Measurements from ENCODE around the gene PTGS2.
"Not testable (repeated sequence)": the region's sequence is repeated elsewhere in the genome, so short reads cannot be mapped to it uniquely, and the experiment has no call there.

PTGS2 gene

GRCh38 chr1:186672596-186672995 is 7.6 kb downstream of the PTGS2 start:
- Histone ChIP-seq H3K27ac (ENCODE audit: low read depth, low read length) (no peak overlapping the region), H3K56ac (ENCODE audit: low read length) (no peak overlapping the region), H3K4me2 (ENCODE audit: low read length) (no peak overlapping the region), H3K4me3 (ENCODE audit: low read length) (no peak overlapping the region), H3K18ac (ENCODE audit: low read length) (no peak overlapping the region), H3K9ac (ENCODE audit: low read length) (no peak overlapping the region), H3K79me2 (ENCODE audit: control insufficient read depth, insufficient read depth, low read length) (no peaks in the 10 kb centered on the region), H3K79me1 (ENCODE audit: low read length) (no peaks in the 10 kb centered on the region), H4K5ac (ENCODE audit: low read length) (no peak overlapping the region), H2AK5ac (ENCODE audit: low read length) (no peak overlapping the region), H3K36me3 (ENCODE audit: control insufficient read depth, insufficient read depth, low read length) (no peaks in the 10 kb centered on the region), H3K23ac (ENCODE audit: low read length) (no peak overlapping the region), H4K8ac (ENCODE audit: low read depth, low read length) (no peak overlapping the region), H2BK5ac (ENCODE audit: low read length) (no peak overlapping the region), H2BK120ac (ENCODE audit: low read depth, low read length) (no peak overlapping the region), H3K27me3 (ENCODE audit: insufficient read depth, low read length, poor library complexity) (no peaks in the 10 kb centered on the region), H3K4ac (ENCODE audit: low read depth, low read length) (no peak overlapping the region), H3K4me1 (ENCODE audit: control insufficient read depth, low read depth, low read length) (no peaks in the 10 kb centered on the region), H2BK15ac (replicated peaks; ENCODE audit: low read depth) (no peak overlapping the region)
- no CpG with 5 or more reads among the region's 3 CpGs for WGBS (ENCODE audit: extremely low coverage, insufficient coverage, low lambda C conversion rate)
- DNase-seq, result no peak

- H2AK5ac ChIP-seq (ENCODE audit: low read length), result no peak overlapping the region
- H4K5ac ChIP-seq (ENCODE audit: low read length), result no peak overlapping the region
- no peak overlapping the region for H3K4ac ChIP-seq (ENCODE audit: low read depth, low read length)
- no peak overlapping the region for H2BK15ac ChIP-seq (replicated peaks; ENCODE audit: low read depth)
- no peak overlapping the region for H3K18ac ChIP-seq (ENCODE audit: low read length)
- DNase-seq, result no peak
- no peaks in the 10 kb centered on the region for H3K79me1 ChIP-seq (ENCODE audit: low read length)
- no peak overlapping the region for H2BK120ac ChIP-seq (ENCODE audit: low read depth, low read length)
- no peaks in the 10 kb centered on the region for H3K36me3 ChIP-seq (ENCODE audit: control insufficient read depth, insufficient read depth, low read length)
- 100% methylated on average over 1 of the region's 2 CpGs for WGBS (ENCODE audit: extremely low coverage, insufficient coverage, low lambda C conversion rate)
- H3K56ac ChIP-seq (ENCODE audit: low read length), result no peak overlapping the region
- H3K4me1 ChIP-seq (ENCODE audit: control insufficient read depth, low read depth, low read length), result no peaks in the 10 kb centered on the region
- H3K79me2 ChIP-seq (ENCODE audit: control insufficient read depth, insufficient read depth, low read length), result no peaks in the 10 kb centered on the region
- no peak overlapping the region for H4K8ac ChIP-seq (ENCODE audit: low read depth, low read length)
- no peak overlapping the region for H3K4me2 ChIP-seq (ENCODE audit: low read length)
- H2BK5ac ChIP-seq (ENCODE audit: low read length), result no peak overlapping the region
- H3K23ac ChIP-seq (ENCODE audit: low read length), result no peak overlapping the region
- no peak overlapping the region for H3K4me3 ChIP-seq (ENCODE audit: low read length)
- H3K27me3 ChIP-seq (ENCODE audit: insufficient read depth, low read length, poor library complexity), result no peaks in the 10 kb centered on the region
- no peak overlapping the region for H3K27ac ChIP-seq (ENCODE audit: low read depth, low read length)
- no peak overlapping the region for H3K9ac ChIP-seq (ENCODE audit: low read length)
Measured at GRCh38 chr1:186672131-186672530, 8.1 kb downstream of the PTGS2 start.

GRCh38 chr1:186671136-186671825 is 8.9 kb downstream of the PTGS2 start:
- no peaks in the 10 kb centered on the region for H3K79me1 ChIP-seq (ENCODE audit: low read length)
- no peaks in the 10 kb centered on the region for H3K4me1 ChIP-seq (ENCODE audit: control insufficient read depth, low read depth, low read length)
- no peak overlapping the region for H2BK5ac ChIP-seq (ENCODE audit: low read length)
- H3K27ac ChIP-seq (ENCODE audit: low read depth, low read length), result no peak overlapping the region
- H3K4ac ChIP-seq (ENCODE audit: low read depth, low read length), result no peak overlapping the region
- H2AK5ac ChIP-seq (ENCODE audit: low read length), result no peak overlapping the region
- no peak overlapping the region for H2BK120ac ChIP-seq (ENCODE audit: low read depth, low read length)
- no peak for DNase-seq
- H2BK15ac ChIP-seq (replicated peaks; ENCODE audit: low read depth), result no peak overlapping the region
- no peak overlapping the region for H3K23ac ChIP-seq (ENCODE audit: low read length)
- no peak overlapping the region for H4K5ac ChIP-seq (ENCODE audit: low read length)
- no peaks in the 10 kb centered on the region for H3K27me3 ChIP-seq (ENCODE audit: insufficient read depth, low read length, poor library complexity)
- H3K56ac ChIP-seq (ENCODE audit: low read length), result no peak overlapping the region
- H3K36me3 ChIP-seq (ENCODE audit: control insufficient read depth, insufficient read depth, low read length), result no peaks in the 10 kb centered on the region
- no peaks in the 10 kb centered on the region for H3K79me2 ChIP-seq (ENCODE audit: control insufficient read depth, insufficient read depth, low read length)
- H4K8ac ChIP-seq (ENCODE audit: low read depth, low read length), result no peak overlapping the region
- no peak overlapping the region for H3K9ac ChIP-seq (ENCODE audit: low read length)
- H3K4me3 ChIP-seq (ENCODE audit: low read length), result no peak overlapping the region
- 100% methylated on average over 1 of the region's 2 CpGs for WGBS (ENCODE audit: extremely low coverage, insufficient coverage, low lambda C conversion rate)
- H3K4me2 ChIP-seq (ENCODE audit: low read length), result no peak overlapping the region
- no peak overlapping the region for H3K18ac ChIP-seq (ENCODE audit: low read length)

GRCh38 chr1:186670297-186671135 is 9.7 kb downstream of the PTGS2 start:
- H3K36me3 ChIP-seq (ENCODE audit: control insufficient read depth, insufficient read depth, low read length), result no peaks in the 10 kb centered on the region
- H4K8ac ChIP-seq (ENCODE audit: low read depth, low read length), result no peak overlapping the region
- no peaks in the 10 kb centered on the region for H3K4me1 ChIP-seq (ENCODE audit: control insufficient read depth, low read depth, low read length)
- no peaks in the 10 kb centered on the region for H3K27me3 ChIP-seq (ENCODE audit: insufficient read depth, low read length, poor library complexity)
- H2BK5ac ChIP-seq (ENCODE audit: low read length), result no peak overlapping the region
- H3K56ac ChIP-seq (ENCODE audit: low read length), result no peak overlapping the region
- H2AK5ac ChIP-seq (ENCODE audit: low read length), result no peak overlapping the region
- H3K9ac ChIP-seq (ENCODE audit: low read length), result no peak overlapping the region
- H4K5ac ChIP-seq (ENCODE audit: low read length), result no peak overlapping the region
- H3K4me3 ChIP-seq (ENCODE audit: low read length), result no peak overlapping the region
- no peak overlapping the region for H2BK15ac ChIP-seq (replicated peaks; ENCODE audit: low read depth)
- no peaks in the 10 kb centered on the region for H3K79me2 ChIP-seq (ENCODE audit: control insufficient read depth, insufficient read depth, low read length)
- no peak overlapping the region for H3K27ac ChIP-seq (ENCODE audit: low read depth, low read length)
- H3K4ac ChIP-seq (ENCODE audit: low read depth, low read length), result no peak overlapping the region
- no peak overlapping the region for H3K4me2 ChIP-seq (ENCODE audit: low read length)
- WGBS (ENCODE audit: extremely low coverage, insufficient coverage, low lambda C conversion rate), result no CpG with 5 or more reads among the region's 2 CpGs
- no peak overlapping the region for H3K23ac ChIP-seq (ENCODE audit: low read length)
- no peak overlapping the region for H3K18ac ChIP-seq (ENCODE audit: low read length)
- no peaks in the 10 kb centered on the region for H3K79me1 ChIP-seq (ENCODE audit: low read length)
- no peak for DNase-seq
- H2BK120ac ChIP-seq (ENCODE audit: low read depth, low read length), result no peak overlapping the region

GRCh38 chr1:186669784-186670183 is 10.4 kb downstream of the PTGS2 start:
- not testable (repeated sequence) for H2BK120ac ChIP-seq (ENCODE audit: low read depth, low read length); H3K18ac ChIP-seq (ENCODE audit: low read length); DNase-seq; H3K9ac ChIP-seq (ENCODE audit: low read length); H3K79me1 ChIP-seq (ENCODE audit: low read length); H3K4me3 ChIP-seq (ENCODE audit: low read length); H3K27me3 ChIP-seq (ENCODE audit: insufficient read depth, low read length, poor library complexity); H3K4ac ChIP-seq (ENCODE audit: low read depth, low read length); H2BK15ac ChIP-seq (replicated peaks; ENCODE audit: low read depth); H3K79me2 ChIP-seq (ENCODE audit: control insufficient read depth, insufficient read depth, low read length); H4K8ac ChIP-seq (ENCODE audit: low read depth, low read length); H4K5ac ChIP-seq (ENCODE audit: low read length); H2BK5ac ChIP-seq (ENCODE audit: low read length); H2AK5ac ChIP-seq (ENCODE audit: low read length); H3K27ac ChIP-seq (ENCODE audit: low read depth, low read length); H3K4me1 ChIP-seq (ENCODE audit: control insufficient read depth, low read depth, low read length); H3K4me2 ChIP-seq (ENCODE audit: low read length); H3K36me3 ChIP-seq (ENCODE audit: control insufficient read depth, insufficient read depth, low read length); H3K23ac ChIP-seq (ENCODE audit: low read length); H3K56ac ChIP-seq (ENCODE audit: low read length)
- no CpG with 5 or more reads among the region's 3 CpGs for whole genome bisulfite sequencing (ENCODE audit: extremely low coverage, insufficient coverage, low lambda C conversion rate)

Measured in mesendoderm (in vitro differentiated cells).